ENCODE results near the gene TCTN3. TPM values are rescaled to one million over a fixed set of nuclear protein-coding genes. Genes with fewer than 3 reads are reported as not detected.
A peak's percentile ranks its signal among the peaks of the same experiment; 100 is the strongest.

The TCTN3 gene
- total and polyA plus RNA-seq, 2 donors (not counting 3 experiments of a cell fraction or from before 2014, with no cell fraction given): 40.4 to 52.6 TPM

- H2AFZ ChIP-seq (ENCODE audit: low read depth, low read length): peak overlapping the region; percentile 87
- H3K9me3 ChIP-seq (replicated peaks; ENCODE audit: control insufficient read depth, insufficient read depth, low read length): no peaks in the 10 kb centered on the region
- ChIA-PET CTCF (interaction anchor here (0.5 to 7.4 kb wide), 100 partner anchors 9 to 681 kb away, joined by 3 to 758 read pairs (median 6); partner anchors contain the start of genes ALDH18A1, CC2D2B, CCNJ and ENTPD1), POLR2A (interaction anchor here (0.7 to 2.2 kb wide), 5 partner anchors 49 to 172 kb away, joined by 3 to 8 read pairs (median 5); no protein-coding TSS in a partner anchor)
- TF ChIP-seq GATA2 (IDR thresholded peaks at IDR 0.05; ENCODE audit: insufficient read depth, insufficient read length, low read depth, low read length) (no peak), MYC (IDR thresholded peaks at IDR 0.05; ENCODE audit: low read depth, low read length) (no peak), FOS (IDR thresholded peaks at IDR 0.05; ENCODE audit: borderline replicate concordance, insufficient read depth, low read length) (no peak), CTCF (IDR thresholded peaks at IDR 0.05; ENCODE audit: extremely low read depth in 1 of 2, insufficient read depth in 1 of 2, low read depth in 1 of 2, low read length in 2 of 2) (no peak), EZH2 (IDR thresholded peaks at IDR 0.05; ENCODE audit: borderline replicate concordance, low read depth, low read length, severe bottlenecking) (no peak), POLR2A (IDR thresholded peaks at IDR 0.05; ENCODE audit: low read depth, low read length) (no peak), JUN (IDR thresholded peaks at IDR 0.05; ENCODE audit: borderline replicate concordance, insufficient read depth, insufficient read length, low read depth) (no peak), MAX (IDR thresholded peaks at IDR 0.05; ENCODE audit: insufficient read depth, insufficient read length) (no peak), POLR2AphosphoS5 (IDR thresholded peaks at IDR 0.05; ENCODE audit: insufficient read depth, low read depth, low read length) (no peak)
- peak overlapping the region; percentile 48 to 83 (median 68) for H3K4me3 ChIP-seq (replicated peaks in 1 of 3; ENCODE audit: insufficient read depth in 1 of 3, low read depth in 1 of 3, low read length in 3 of 3)
- peaks cover 0 to 2% of the 10 kb centered on the region in 2 experiments for H3K36me3 ChIP-seq (ENCODE audit: control insufficient read depth in 2 of 2, extremely low read depth in 1 of 2, insufficient read depth in 2 of 2, low read length in 2 of 2)
- H3K4me1 ChIP-seq (ENCODE audit: control insufficient read depth, extremely low read depth, insufficient read depth, low read length): peaks cover 13% of the 10 kb centered on the region
- no peaks in the 10 kb centered on the region for H3K27me3 ChIP-seq (ENCODE audit: control insufficient read depth in 2 of 2, insufficient read depth in 2 of 2, low read length in 2 of 2)
- BruUV-seq (replicated peaks): TSS peak; percentile 66
- FAIRE-seq (no peak), DNase-seq (ENCODE audit: low read depth, low spot score) (no peak)
- intact Hi-C loops (cut with micrococcal nuclease): loop anchor here (1.0 kb wide), 1 partner anchor 324 kb away; no protein-coding TSS in a partner anchor
- H3K9ac ChIP-seq (replicated peaks; ENCODE audit: extremely low read depth, insufficient read depth, low read length): peak overlapping the region; percentile 65
- H3K9me1 ChIP-seq (replicated peaks; ENCODE audit: control insufficient read depth, extremely low read depth, insufficient read depth, low read length): no peaks in the 10 kb centered on the region
- dilution Hi-C loops (cut with MboI; ENCODE audit: extremely low pct_ligation_motif_present, low sequenced_read_pairs): no loop called here
- H3K79me2 ChIP-seq (ENCODE audit: control insufficient read depth, insufficient read depth, low read length): peaks cover 9% of the 10 kb centered on the region
- H4K20me1 ChIP-seq (replicated peaks; ENCODE audit: control insufficient read depth, extremely low read depth, insufficient read depth, low read length): no peaks in the 10 kb centered on the region
- peak overlapping the region; percentile 92 for H3K4me2 ChIP-seq (ENCODE audit: insufficient read depth, low read length)
- peak overlapping the region; percentile 26 for H3K27ac ChIP-seq (ENCODE audit: insufficient read depth, low read depth, low read length)
Measured at GRCh38 chr10:95693071-95693667, 558 bp downstream of the TCTN3 start.
